Calu3 (cell line): ENCODE measurements around the gene SERTAD4. TPM values are rescaled to one million over a fixed set of nuclear protein-coding genes. Genes with fewer than 3 reads are reported as not detected.

Experiments used
- BruUV-seq: library from RNA; stranded (reverse); fragments of 400-500 nt; replicated peaks from 2 replicates; lab custom pipeline; 2021; lab: Mats Ljungman, UMichigan
- CTCF ChIA-PET: fragments of 300-600 bp; sonication (Branson Sonifier 250); formaldehyde crosslinking; loops from one replicate; lab custom pipeline; 2022; ENCODE audit warnings: antibody characterized with exemption; lab: Charles Lee
- DNase-seq: peaks from one replicate; pipeline ENCODE4 v3.0.0; 2022
- H3K27ac Mint-ChIP-seq: one replicate; pipeline ENCODE4 v1.8.0; 2022; ENCODE audit warnings: mixed read lengths; ENCODE audit not compliant: unreplicated experiment
- H3K27me3 Mint-ChIP-seq: one replicate; pipeline ENCODE4 v1.8.0; 2022; ENCODE audit warnings: mixed read lengths; ENCODE audit not compliant: unreplicated experiment
- H3K36me3 Mint-ChIP-seq: one replicate; pipeline ENCODE4 v1.8.0; 2022; ENCODE audit warnings: mild to moderate bottlenecking, moderate library complexity, mixed read lengths; ENCODE audit not compliant: insufficient read depth, unreplicated experiment
- H3K4me1 Mint-ChIP-seq: one replicate; pipeline ENCODE4 v1.8.0; 2022; ENCODE audit warnings: mild to moderate bottlenecking, low read depth, mixed read lengths; ENCODE audit not compliant: unreplicated experiment
- H3K4me3 Mint-ChIP-seq: one replicate; pipeline ENCODE4 v1.8.0; 2022; ENCODE audit warnings: mild to moderate bottlenecking, low read depth, moderate library complexity, mixed read lengths; ENCODE audit not compliant: unreplicated experiment
- H3K9me3 Mint-ChIP-seq: one replicate; pipeline ENCODE4 v1.8.0; 2022; ENCODE audit warnings: low read depth, mixed read lengths; ENCODE audit not compliant: unreplicated experiment
- CTCF ChIP-seq: fragments of 200-600 bp; IDR thresholded peaks from one replicate; pipeline ENCODE4 v1.8.0; 2022; ENCODE audit warnings: antibody characterized with exemption; ENCODE audit not compliant: unreplicated experiment
- intact Hi-C: fragments of 100-400 bp; cut with micrococcal nuclease; formaldehyde crosslinking; loops from one replicate; pipeline ENCODE4 v1.10.0; 2022; ENCODE audit not compliant: unreplicated experiment
- total RNA-seq: library from RNA; stranded (reverse); gene quantifications from 2 replicates; pipeline ENCODE4 v1.2.3, GENCODE V29; 2022

The SERTAD4 gene
- total RNA-seq, 1 experiment from 2014 or later, result 14.7 TPM

- no peak for TF ChIP-seq CTCF
- peak overlapping the region; percentile 60 for H3K27ac Mint-ChIP-seq
- H3K9me3 Mint-ChIP-seq, result no peaks in the 10 kb centered on the region
- peaks cover 14% of the 10 kb centered on the region for H3K27me3 Mint-ChIP-seq
- CTCF ChIA-PET, result interaction anchor here (0.6 to 2.2 kb wide), 4 partner anchors 9 to 69 kb away, joined by 3 to 13 read pairs (median 6); no protein-coding TSS in a partner anchor
- BruUV-seq, result no TSS peak
- peak overlapping the region; percentile 72 for H3K4me3 Mint-ChIP-seq
- H3K4me1 Mint-ChIP-seq, result peaks cover 8% of the 10 kb centered on the region
- no peaks in the 10 kb centered on the region for H3K36me3 Mint-ChIP-seq
- intact Hi-C loops, result loop anchor here (5.0 kb wide), 2 partner anchors 56 to 91 kb away; no protein-coding TSS in a partner anchor
- DNase-seq, result no peak
These were observed 60.6 kb downstream of the SERTAD4 start for GRCh38 chr1:210293171-210293607.

GRCh38 chr1:210294999-210295745, 62.6 kb downstream of the SERTAD4 start:
- BruUV-seq, result no TSS peak
- no peak for DNase-seq
- Mint-ChIP-seq H3K4me1 (peaks cover 8% of the 10 kb centered on the region), H3K27me3 (peaks cover 22% of the 10 kb centered on the region), H3K27ac (no peak overlapping the region), H3K9me3 (no peaks in the 10 kb centered on the region), H3K4me3 (no peak overlapping the region), H3K36me3 (no peaks in the 10 kb centered on the region)
- CTCF ChIA-PET, result no interaction called here
- intact Hi-C loops, result loop anchor here (5.0 kb wide), 2 partner anchors 58 to 93 kb away; no protein-coding TSS in a partner anchor
- TF ChIP-seq CTCF, result no peak

Other genes starting within 250 kb of the SERTAD4 start
- 5.5 and 5.8 TPM in 2 replicates for gene HHAT, start 96.1 kb downstream of the SERTAD4 start, total RNA-seq